Fibroblast of skin of left biceps (primary cell): ENCODE results near the gene SPTBN5.
A peak's percentile ranks its signal among the peaks of the same experiment; 100 is the strongest.
"Not testable (repeated sequence)": the region's sequence is repeated elsewhere in the genome, so short reads cannot be mapped to it uniquely, and the experiment has no call there.

ENCODE experiments used
- DNase-seq, 2 experiments: peaks; one replicate each; pipeline ENCODE4 v3.0.0-alpha.2; 2013; ENCODE audit warnings: low read depth in 2 of 2

SPTBN5 gene

GRCh38 chr15:41847206-41847605, 46.6 kb downstream of the SPTBN5 start:
- no peak for DNase-seq

GRCh38 chr15:41844814-41845213, 49.0 kb downstream of the SPTBN5 start:
- no peak for DNase-seq

GRCh38 chr15:41843571-41843970, 50.3 kb downstream of the SPTBN5 start:
- no peak for DNase-seq

- no peak for DNase-seq
Observed at GRCh38 chr15:41842229-41842628, 51.6 kb downstream of the SPTBN5 start.

GRCh38 chr15:41841131-41841530, 52.7 kb downstream of the SPTBN5 start:
- no peak for DNase-seq

GRCh38 chr15:41840673-41841072, 53.2 kb downstream of the SPTBN5 start:
- no peak for DNase-seq

GRCh38 chr15:41839781-41840491, 53.9 kb downstream of the SPTBN5 start:
- DNase-seq, result no peak

- DNase-seq, result no peak
Observed at GRCh38 chr15:41838400-41838897, 55.4 kb downstream of the SPTBN5 start, which contains the start of gene PLA2G4B. TSS of gene PLA2G4B (plus strand) at chr15:41838847. CDS start at chr15:41838914, 67 bp downstream.

GRCh38 chr15:41836713-41837454, 57.0 kb downstream of the SPTBN5 start:
- no peak for DNase-seq

GRCh38 chr15:41836073-41836472, 57.8 kb downstream of the SPTBN5 start:
- no peak for DNase-seq

- no peak for DNase-seq
Observed at GRCh38 chr15:41834096-41834495, 59.8 kb downstream of the SPTBN5 start.

- no peak for DNase-seq
Observed at GRCh38 chr15:41832875-41833274, 61.0 kb downstream of the SPTBN5 start.

- no peak for DNase-seq
Observed at GRCh38 chr15:41832208-41832607, 61.6 kb downstream of the SPTBN5 start.

- not testable (repeated sequence) for DNase-seq
Observed at GRCh38 chr15:41831291-41831690, 62.6 kb downstream of the SPTBN5 start.

- DNase-seq, result no peak
Observed at GRCh38 chr15:41829959-41830646, 63.8 kb downstream of the SPTBN5 start.

- no peak for DNase-seq
Observed at GRCh38 chr15:41828807-41829141, 65.1 kb downstream of the SPTBN5 start.

GRCh38 chr15:41827880-41828806, 65.7 kb downstream of the SPTBN5 start, which contains the start of gene JMJD7:
TSS of gene JMJD7 (plus strand) at chr15:41828092. CDS start at chr15:41828125, 33 bp downstream.
- peak; percentile 51 to 53 for DNase-seq

- DNase-seq, result no peak
Observed at GRCh38 chr15:41827290-41827879, 66.5 kb downstream of the SPTBN5 start.

- DNase-seq, result no peak
Observed at GRCh38 chr15:41825572-41826535, 68.0 kb downstream of the SPTBN5 start.

- no peak for DNase-seq
Observed at GRCh38 chr15:41825145-41825544, 68.7 kb downstream of the SPTBN5 start.
